ENCODE results near the gene KIAA0513.

KIAA0513 gene

GRCh38 chr16:85137323-85138072 is 109.9 kb downstream of the KIAA0513 start:
- no peak for DNase-seq (ENCODE audit: low spot score)

- no peak for DNase-seq (ENCODE audit: low spot score)
These were observed 110.7 kb downstream of the KIAA0513 start for GRCh38 chr16:85138073-85138824.

- no peak for DNase-seq (ENCODE audit: low spot score)
These were observed 111.4 kb downstream of the KIAA0513 start for GRCh38 chr16:85138825-85139627.

- no peak for DNase-seq (ENCODE audit: low spot score)
These were observed 112.3 kb downstream of the KIAA0513 start for GRCh38 chr16:85139881-85140339.

- DNase-seq (ENCODE audit: low spot score): no peak
These were observed 112.9 kb downstream of the KIAA0513 start for GRCh38 chr16:85140455-85141012.

- no peak for DNase-seq (ENCODE audit: low spot score)
These were observed 114.0 kb downstream of the KIAA0513 start for GRCh38 chr16:85141491-85142128.

GRCh38 chr16:85142129-85142513 is 114.5 kb downstream of the KIAA0513 start:
- DNase-seq (ENCODE audit: low spot score): no peak

- no peak for DNase-seq (ENCODE audit: low spot score)
These were observed 115.2 kb downstream of the KIAA0513 start for GRCh38 chr16:85142771-85143211.

Measured in CD4-positive, alpha-beta T cell treated with Interleukin-6 at 100 ng/mL for 8 hours (primary cell).